ENCODE data around the gene NCK2.

The NCK2 gene

GRCh38 chr2:105793196-105793975, 48.7 kb downstream of the NCK2 start:
- DNase-seq (ENCODE audit: low read depth): no peak

GRCh38 chr2:105794926-105795574, 50.3 kb downstream of the NCK2 start:
- DNase-seq (ENCODE audit: low read depth): no peak

- DNase-seq (ENCODE audit: low read depth): no peak
Measured at GRCh38 chr2:105795575-105795934, 50.8 kb downstream of the NCK2 start.

GRCh38 chr2:105796131-105796638, 51.5 kb downstream of the NCK2 start:
- no peak for DNase-seq (ENCODE audit: low read depth)

GRCh38 chr2:105796791-105797190, 52.1 kb downstream of the NCK2 start:
- no peak for DNase-seq (ENCODE audit: low read depth)

- DNase-seq (ENCODE audit: low read depth): no peak
Measured at GRCh38 chr2:105797298-105797819, 52.6 kb downstream of the NCK2 start.

- no peak for DNase-seq (ENCODE audit: low read depth)
Measured at GRCh38 chr2:105798595-105798994, 53.9 kb downstream of the NCK2 start.

- DNase-seq (ENCODE audit: low read depth): no peak
Measured at GRCh38 chr2:105800036-105800713, 55.5 kb downstream of the NCK2 start.

GRCh38 chr2:105800953-105801635, 56.4 kb downstream of the NCK2 start:
- DNase-seq (ENCODE audit: low read depth): no peak

GRCh38 chr2:105801961-105802360, 57.2 kb downstream of the NCK2 start:
- DNase-seq (ENCODE audit: low read depth): no peak

GRCh38 chr2:105802587-105802986, 57.9 kb downstream of the NCK2 start:
- no peak for DNase-seq (ENCODE audit: low read depth)

GRCh38 chr2:105803337-105803736, 58.6 kb downstream of the NCK2 start:
- no peak for DNase-seq (ENCODE audit: low read depth)

- DNase-seq (ENCODE audit: low read depth): no peak
Measured at GRCh38 chr2:105803773-105804172, 59.1 kb downstream of the NCK2 start.

GRCh38 chr2:105804266-105804665, 59.6 kb downstream of the NCK2 start:
- no peak for DNase-seq (ENCODE audit: low read depth)

- no peak for DNase-seq (ENCODE audit: low read depth)
Measured at GRCh38 chr2:105806996-105807395, 62.3 kb downstream of the NCK2 start.

GRCh38 chr2:105808423-105809096, 63.8 kb downstream of the NCK2 start:
- DNase-seq (ENCODE audit: low read depth): no peak

- no peak for DNase-seq (ENCODE audit: low read depth)
Measured at GRCh38 chr2:105809097-105809473, 64.4 kb downstream of the NCK2 start.

- no peak for DNase-seq (ENCODE audit: low read depth)
Measured at GRCh38 chr2:105809723-105810122, 65.0 kb downstream of the NCK2 start.

- peak; percentile 66 for DNase-seq (ENCODE audit: low read depth)
Measured at GRCh38 chr2:105812180-105813044, 67.7 kb downstream of the NCK2 start.

- DNase-seq (ENCODE audit: low read depth): no peak
Measured at GRCh38 chr2:105813045-105813315, 68.3 kb downstream of the NCK2 start.

GRCh38 chr2:105813405-105813804, 68.7 kb downstream of the NCK2 start:
- DNase-seq (ENCODE audit: low read depth): no peak
